WERI-Rb-1 (cell line): ENCODE data around the gene HORMAD2.

ENCODE experiments used
- DNase-seq: peaks from one replicate; pipeline ENCODE4 v3.0.0-alpha.2; 2020
- H3K27ac ChIP-seq: fragments of 250-450 bp; sonication (Bioruptor Pico); 2 replicates; pipeline ENCODE4 v1.5.1; 2020; ENCODE audit warnings: mild to moderate bottlenecking, moderate library complexity
- H3K27me3 ChIP-seq: fragments of 250-450 bp; sonication (Bioruptor Pico); 2 replicates; pipeline ENCODE4 v1.5.1; 2021; ENCODE audit warnings: mild to moderate bottlenecking, low read depth, moderate library complexity; ENCODE audit not compliant: insufficient read depth, severe bottlenecking
- H3K36me3 ChIP-seq: fragments of 250-450 bp; sonication (Bioruptor Pico); 2 replicates; pipeline ENCODE4 v1.5.1; 2020; ENCODE audit warnings: mild to moderate bottlenecking, moderate library complexity
- H3K4me3 ChIP-seq: 2 replicates; pipeline ENCODE4 v1.5.1; 2011; ENCODE audit warnings: low read depth, mild to moderate bottlenecking, control low read depth, low read length
- H3K9me3 ChIP-seq: fragments of 250-450 bp; sonication (Bioruptor Pico); 2 replicates; pipeline ENCODE4 v1.5.1; 2021; ENCODE audit warnings: mild to moderate bottlenecking, moderate library complexity; ENCODE audit not compliant: severe bottlenecking
- CTCF ChIP-seq: IDR thresholded peaks from 2 replicates; pipeline ENCODE4 v1.5.1; 2011; ENCODE audit warnings: low read depth, mild to moderate bottlenecking, control low read depth, inconsistent platforms, low read length

Gene HORMAD2

GRCh38 chr22:30128511-30128910 lies 48.2 kb downstream of the HORMAD2 start:
- Histone ChIP-seq H3K4me3 (no peak overlapping the region), H3K36me3 (no peaks in the 10 kb centered on the region), H3K9me3 (no peaks in the 10 kb centered on the region), H3K27me3 (no peaks in the 10 kb centered on the region), H3K27ac (no peak overlapping the region)
- TF ChIP-seq CTCF, result no peak
- no peak for DNase-seq

- Histone ChIP-seq H3K9me3 (no peaks in the 10 kb centered on the region), H3K4me3 (no peak overlapping the region), H3K27ac (no peak overlapping the region), H3K27me3 (no peaks in the 10 kb centered on the region), H3K36me3 (no peaks in the 10 kb centered on the region)
- TF ChIP-seq CTCF, result no peak
- no peak for DNase-seq
Observed at GRCh38 chr22:30129636-30130035, 49.4 kb downstream of the HORMAD2 start.

- H3K36me3 ChIP-seq, result no peaks in the 10 kb centered on the region
- no peak for DNase-seq
- H3K27ac ChIP-seq, result no peak overlapping the region
- H3K27me3 ChIP-seq, result no peaks in the 10 kb centered on the region
- TF ChIP-seq CTCF, result no peak
- H3K4me3 ChIP-seq, result no peak overlapping the region
- no peaks in the 10 kb centered on the region for H3K9me3 ChIP-seq
Observed at GRCh38 chr22:30132290-30132996, 52.2 kb downstream of the HORMAD2 start.

GRCh38 chr22:30140414-30140813 lies 60.1 kb downstream of the HORMAD2 start:
- no peak overlapping the region for H3K27ac ChIP-seq
- no peaks in the 10 kb centered on the region for H3K27me3 ChIP-seq
- H3K4me3 ChIP-seq, result no peak overlapping the region
- no peak for TF ChIP-seq CTCF
- DNase-seq, result no peak
- no peaks in the 10 kb centered on the region for H3K36me3 ChIP-seq
- H3K9me3 ChIP-seq, result no peaks in the 10 kb centered on the region

- no peak for TF ChIP-seq CTCF
- no peak overlapping the region for H3K27ac ChIP-seq
- no peak for DNase-seq
- H3K9me3 ChIP-seq, result no peaks in the 10 kb centered on the region
- H3K27me3 ChIP-seq, result no peaks in the 10 kb centered on the region
- no peak overlapping the region for H3K4me3 ChIP-seq
- H3K36me3 ChIP-seq, result no peaks in the 10 kb centered on the region
Observed at GRCh38 chr22:30143265-30143664, 63.0 kb downstream of the HORMAD2 start.

- no peaks in the 10 kb centered on the region for H3K9me3 ChIP-seq
- H3K36me3 ChIP-seq, result no peaks in the 10 kb centered on the region
- no peaks in the 10 kb centered on the region for H3K27me3 ChIP-seq
- DNase-seq, result no peak
- H3K4me3 ChIP-seq, result no peak overlapping the region
- TF ChIP-seq CTCF, result no peak
- no peak overlapping the region for H3K27ac ChIP-seq
Observed at GRCh38 chr22:30144391-30144790, 64.1 kb downstream of the HORMAD2 start.
